Measurements from ENCODE around the gene GID8. TPM values are rescaled to one million over a fixed set of nuclear protein-coding genes. Genes with fewer than 3 reads are reported as not detected.

GID8 gene
- total RNA-seq, 4 donors from 2014 or later: 22.4 to 30.1 (median 25.6) TPM

- 57% methylated on average over 11 of the region's 11 CpGs for WGBS
- Histone ChIP-seq H3K27ac (replicated peaks in 1 of 4) (no peak overlapping the region), H3K4me1 (no peaks in the 10 kb centered on the region), H3K9me3 (no peaks in the 10 kb centered on the region), H3K36me3 (no peaks in the 10 kb centered on the region), H3K27me3 (peaks cover 0 to 85% (median 8%) of the 10 kb centered on the region in 4 donors), H3K4me3 (no peak overlapping the region)
- TF ChIP-seq CTCF (IDR thresholded peaks at IDR 0.05): no peak
- TF ChIP-seq POLR2A (IDR thresholded peaks at IDR 0.05; ENCODE audit: low read depth): no peak
- no peak for DNase-seq (ENCODE audit: extremely low spot score)
- intact Hi-C loops (cut with DNase I): no loop called here
Measured at GRCh38 chr20:62989201-62989601, 51.3 kb downstream of the GID8 start.

- intact Hi-C loops (cut with DNase I): no loop called here
- no peaks in the 10 kb centered on the region for H3K9me3 ChIP-seq
- TF ChIP-seq POLR2A (IDR thresholded peaks at IDR 0.05; ENCODE audit: low read depth) (no peak), CTCF (IDR thresholded peaks at IDR 0.05) (no peak), EP300 (IDR thresholded peaks at IDR 0.05) (no peak), POLR2AphosphoS5 (IDR thresholded peaks at IDR 0.05) (no peak)
- no peaks in the 10 kb centered on the region for H3K36me3 ChIP-seq
- no peak for DNase-seq (ENCODE audit: extremely low spot score)
- no peaks in the 10 kb centered on the region for H3K4me1 ChIP-seq
- H3K27ac ChIP-seq (replicated peaks in 1 of 4): no peak overlapping the region
- 66% methylated on average over 7 of the region's 22 CpGs for WGBS
- H3K27me3 ChIP-seq: peaks cover 0 to 83% (median 9%) of the 10 kb centered on the region in 4 donors
- H3K4me3 ChIP-seq: no peak overlapping the region
Measured at GRCh38 chr20:62990306-62990825, 52.4 kb downstream of the GID8 start.

- Histone ChIP-seq H3K4me1 (no peaks in the 10 kb centered on the region), H3K27ac (replicated peaks in 1 of 4) (no peak overlapping the region), H3K36me3 (no peaks in the 10 kb centered on the region), H3K9me3 (no peaks in the 10 kb centered on the region), H3K4me3 (no peak overlapping the region), H3K27me3 (peaks cover 0 to 83% (median 3%) of the 10 kb centered on the region in 4 donors)
- DNase-seq (ENCODE audit: extremely low spot score): no peak
- intact Hi-C loops (cut with DNase I): no loop called here
- 62% methylated on average over 13 of the region's 13 CpGs for WGBS
- TF ChIP-seq POLR2AphosphoS5 (IDR thresholded peaks at IDR 0.05) (no peak), EP300 (IDR thresholded peaks at IDR 0.05) (no peak), CTCF (IDR thresholded peaks at IDR 0.05) (no peak), POLR2A (IDR thresholded peaks at IDR 0.05; ENCODE audit: low read depth) (no peak)
Measured at GRCh38 chr20:62991196-62991807, 53.4 kb downstream of the GID8 start.

GRCh38 chr20:62991863-62992262 lies 53.9 kb downstream of the GID8 start:
- TF ChIP-seq EP300 (IDR thresholded peaks at IDR 0.05) (no peak), POLR2AphosphoS5 (IDR thresholded peaks at IDR 0.05) (no peak), CTCF (IDR thresholded peaks at IDR 0.05) (no peak), POLR2A (IDR thresholded peaks at IDR 0.05; ENCODE audit: low read depth) (no peak)
- Histone ChIP-seq H3K36me3 (no peaks in the 10 kb centered on the region), H3K4me1 (no peaks in the 10 kb centered on the region), H3K27me3 (peaks cover 0 to 83% (median 3%) of the 10 kb centered on the region in 4 donors), H3K27ac (replicated peaks in 1 of 4) (no peak overlapping the region), H3K9me3 (no peaks in the 10 kb centered on the region), H3K4me3 (no peak overlapping the region)
- 64% methylated on average over 6 of the region's 6 CpGs for WGBS
- intact Hi-C loops (cut with DNase I): no loop called here
- DNase-seq (ENCODE audit: extremely low spot score): no peak

Measured in esophagus muscularis mucosa (tissue), 4 donors.